Right lobe of liver (tissue), 6 donors: ENCODE results near the gene TRAPPC3. TPM values are rescaled to one million over a fixed set of nuclear protein-coding genes. Genes with fewer than 3 reads are reported as not detected.
A peak's percentile ranks its signal among the peaks of the same experiment; 100 is the strongest.

Source experiments
- ATAC-seq, 4 donors: fragments of 200-7000 bp; cut with Tn5 transposase; one replicate each; pipeline ENCODE4 v1.9.1; 2020; ENCODE audit warnings: mild to moderate bottlenecking in 4 of 4, moderate library complexity in 4 of 4
- DNase-seq, 3 donors: peaks; one replicate each; pipeline ENCODE4 v3.0.0-alpha.2; 2020
- H3K27ac ChIP-seq, 3 donors: fragments of 200-600 bp; one replicate each; pipeline ENCODE4 v1.8.0; 2022
- H3K27me3 ChIP-seq, 2 donors: fragments of 200-600 bp; one replicate each; pipeline ENCODE4 v1.8.0; 2022
- H3K36me3 ChIP-seq, 4 donors: fragments of 200-600 bp; sonication (generic) in 1 of 4; one replicate each; pipeline versions ENCODE4 v1.5.1 to v1.8.0; 2017 to 2022; ENCODE audit warnings: control low read depth in 1 of 4
- H3K4me1 ChIP-seq, 4 donors: fragments of 200-600 bp; sonication (generic) in 1 of 4; one replicate each; pipeline versions ENCODE4 v1.5.1 to v1.8.0; 2017 to 2022; ENCODE audit warnings: control low read depth in 1 of 4
- H3K4me3 ChIP-seq, 3 donors: fragments of 200-600 bp; one replicate each; pipeline ENCODE4 v1.8.0; 2022
- H3K9me3 ChIP-seq, 4 donors: fragments of 200-600 bp; sonication (generic) in 1 of 4; one replicate each; pipeline versions ENCODE4 v1.5.1 to v1.8.0; 2017 to 2022; ENCODE audit warnings: control low read depth in 1 of 4
- POLR2A ChIP-seq: fragments of 450-650 bp; IDR thresholded peaks from one replicate; pipeline ENCODE4 v1.6.1; 2017; ENCODE audit warnings: antibody characterized with exemption, mild to moderate bottlenecking
- WGBS: methylation state at CpG from one replicate; pipeline ENCODE4 v1.1.6; 2018; ENCODE audit warnings: low coverage, low lambda C conversion rate; ENCODE audit not compliant: insufficient coverage; ENCODE audit errors: missing lambda C conversion rate; 5-methylcytosine and 5-hydroxymethylcytosine counted together
- intact Hi-C, 2 donors: fragments of 100-400 bp; cut with DNase I; formaldehyde crosslinking; loops; one replicate each; pipeline versions ENCODE4 v1.11.2 to v1.14.1; 2022
- small RNA-seq, 2 experiments: library from RNA; depleted of rRNA; stranded (forward); fragments of <200 nt; gene quantifications; one replicate each; pipeline ENCODE3, GENCODE V24; 2016
- total RNA-seq, 6 experiments: library from RNA; depleted of rRNA in 2 of 6; stranded (reverse); fragments of >200 nt in 2 of 6; fragmentation: NEBNext Ultra II Directional in 3 of 6; extraction: Animal tissue kit (Norgen Biotek cat#: 25700) in 3 of 6; gene quantifications; one replicate each; pipeline versions ENCODE4 v1.1.0 to v1.2.4, GENCODE V29; 2016 to 2023
- TF ChIP-seq, protein P1 (sequence below), 4 donors: fragments of 200-600 bp in 3 of 4; fragments of 450-650 bp in 1 of 4; IDR thresholded peaks; one replicate each; pipeline versions ENCODE4 v1.5.1 to v1.8.0; 2016 to 2022; ENCODE audit warnings: antibody characterized with exemption in 4 of 4, mild to moderate bottlenecking in 2 of 4
- donor health status: DM: no; HTN: yes; CAD: no.
- donor health status: DM: no; HTN: no; CAD: no.
- donor health status: DM: no; HTN: no; CAD: no.
- donor health status: DM: no; HTN: yes; CAD: no.
- donor health status: DM: no; HTN: yes; CAD: no.

TRAPPC3 gene
- total RNA-seq, 6 experiments from 2014 or later = 26.0 to 52.4 (median 30.9) TPM

DNA sequence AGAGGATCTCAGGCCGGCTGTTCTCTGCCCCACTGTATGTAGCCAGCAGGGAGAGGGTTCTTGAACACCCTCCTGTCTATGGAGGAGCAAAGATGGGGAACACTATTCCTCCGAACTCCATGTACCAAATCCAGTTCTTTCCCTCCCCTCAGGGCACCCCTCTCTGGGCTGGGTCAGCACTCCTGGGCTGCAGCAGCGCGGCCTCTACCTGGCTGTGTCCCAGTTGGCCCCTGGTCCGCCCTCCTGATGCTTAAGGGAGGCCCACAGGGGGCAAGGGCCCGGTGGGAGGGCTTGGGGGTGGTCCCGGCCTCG is 61.1 kb downstream of the TRAPPC3 start:
- intact Hi-C loops = loop anchor here in 1 of 2 donors (5.0 kb wide), 1 partner anchor 206 kb away; the partner anchor contains the start of gene AGO1
- peaks cover 0 to 22% (median 3%) of the 10 kb centered on the region in 4 donors for H3K36me3 ChIP-seq
- H3K4me1 ChIP-seq = peaks cover 0 to 13% (median 0%) of the 10 kb centered on the region in 4 donors
- DNase-seq (no peak), ATAC-seq (peak in 2 of 4 donors; percentile 3)
- H3K9me3 ChIP-seq = no peaks in the 10 kb centered on the region
- H3K4me3 ChIP-seq = peak overlapping the region; percentile 84 to 94 (median 87)
- no peaks in the 10 kb centered on the region for H3K27me3 ChIP-seq
- no CpG with 5 or more reads among the region's 8 CpGs for WGBS
- peak overlapping the region; percentile 69 to 81 (median 79) for H3K27ac ChIP-seq
- no peak for TF ChIP-seq POLR2A
- TF ChIP-seq, protein P1, sequence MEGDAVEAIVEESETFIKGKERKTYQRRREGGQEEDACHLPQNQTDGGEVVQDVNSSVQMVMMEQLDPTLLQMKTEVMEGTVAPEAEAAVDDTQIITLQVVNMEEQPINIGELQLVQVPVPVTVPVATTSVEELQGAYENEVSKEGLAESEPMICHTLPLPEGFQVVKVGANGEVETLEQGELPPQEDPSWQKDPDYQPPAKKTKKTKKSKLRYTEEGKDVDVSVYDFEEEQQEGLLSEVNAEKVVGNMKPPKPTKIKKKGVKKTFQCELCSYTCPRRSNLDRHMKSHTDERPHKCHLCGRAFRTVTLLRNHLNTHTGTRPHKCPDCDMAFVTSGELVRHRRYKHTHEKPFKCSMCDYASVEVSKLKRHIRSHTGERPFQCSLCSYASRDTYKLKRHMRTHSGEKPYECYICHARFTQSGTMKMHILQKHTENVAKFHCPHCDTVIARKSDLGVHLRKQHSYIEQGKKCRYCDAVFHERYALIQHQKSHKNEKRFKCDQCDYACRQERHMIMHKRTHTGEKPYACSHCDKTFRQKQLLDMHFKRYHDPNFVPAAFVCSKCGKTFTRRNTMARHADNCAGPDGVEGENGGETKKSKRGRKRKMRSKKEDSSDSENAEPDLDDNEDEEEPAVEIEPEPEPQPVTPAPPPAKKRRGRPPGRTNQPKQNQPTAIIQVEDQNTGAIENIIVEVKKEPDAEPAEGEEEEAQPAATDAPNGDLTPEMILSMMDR (IDR thresholded peaks at IDR 0.05) = no peak

DNA sequence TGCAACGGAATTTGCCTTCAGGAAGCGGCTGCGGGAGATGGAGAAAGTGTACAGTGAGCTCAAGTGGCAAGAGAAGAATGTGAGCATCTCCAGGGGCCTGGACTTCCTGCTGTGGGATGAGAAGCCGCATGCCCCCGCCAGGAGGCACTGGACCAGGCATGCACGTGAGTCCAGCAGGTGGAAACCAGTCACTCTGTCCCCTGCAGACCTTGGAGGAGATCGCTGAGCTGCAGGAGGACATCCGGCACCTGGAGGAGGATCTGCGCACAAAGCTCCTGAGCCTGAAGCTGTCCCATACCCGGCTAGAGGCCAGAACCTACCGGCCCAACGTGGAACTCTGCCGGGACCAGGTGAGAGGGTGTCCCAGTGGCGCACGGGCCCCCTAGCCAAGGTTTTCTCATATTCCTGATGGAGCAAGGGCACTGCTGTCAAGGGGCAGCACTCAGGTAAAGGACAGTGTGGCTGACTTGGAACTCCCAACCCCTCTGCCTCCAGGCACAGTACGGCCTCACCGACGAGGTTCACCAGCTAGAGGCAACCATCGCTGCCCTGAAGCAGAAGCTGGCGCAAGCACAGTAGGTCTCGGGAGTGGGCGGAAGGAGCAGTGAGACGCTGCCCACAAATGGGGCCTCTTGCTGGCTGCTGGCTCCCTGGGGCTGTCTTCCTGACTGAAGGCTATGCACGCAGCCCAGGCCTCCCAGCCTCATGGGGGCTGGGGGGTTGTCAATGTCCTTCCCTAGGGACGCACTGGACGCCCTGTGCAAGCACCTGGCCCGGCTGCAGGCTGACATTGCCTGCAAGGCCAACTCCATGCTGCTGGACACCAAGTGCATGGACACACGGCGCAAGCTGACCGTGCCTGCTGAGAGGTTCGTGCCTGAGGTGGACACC is 61.8 kb downstream of the TRAPPC3 start:
- no peak overlapping the region for H3K27ac ChIP-seq
- ATAC-seq = no peak
- intact Hi-C loops = loop anchor here in 1 of 2 donors (5.0 kb wide), 1 partner anchor 205 kb away; the partner anchor contains the start of gene AGO1
- WGBS = 85% methylated on average over 4 of the region's 31 CpGs
- peaks cover 0 to 14% (median 0%) of the 10 kb centered on the region in 4 donors for H3K36me3 ChIP-seq
- peaks cover 0 to 13% (median 0%) of the 10 kb centered on the region in 4 donors for H3K4me1 ChIP-seq
- H3K9me3 ChIP-seq = no peaks in the 10 kb centered on the region
- no peaks in the 10 kb centered on the region for H3K27me3 ChIP-seq
- H3K4me3 ChIP-seq = no peak overlapping the region
- DNase-seq = peak in 2 of 3 donors; percentile 26 to 46
- TF ChIP-seq, protein P1 (IDR thresholded peaks at IDR 0.05) = no peak
- no peak for TF ChIP-seq POLR2A

Small RNA genes lying within 50 kb of the gene (small RNA-seq; reads per million reads assigned to genes)
- 0 reads per million in 2 experiments for gene RN7SL131P

Other genes starting within 250 kb of the TRAPPC3 start
- gene AGO3, start 218.4 kb downstream of the TRAPPC3 start, total RNA-seq = 10 to 100 TPM in 5 of 6 experiments, 1 to 10 TPM in 1; 7.0 to 16.2 (median 13.1) TPM
- not detected for gene TEKT2, start 65.4 kb downstream of the TRAPPC3 start, total RNA-seq
- 10 to 100 TPM in 3 of 6 experiments, 1 to 10 TPM in 3; 9.1 to 30.7 (median 14.9) TPM for gene ADPRS, start 60.6 kb downstream of the TRAPPC3 start, total RNA-seq
- under 1 TPM; 0.18 to 0.74 (median 0.52) TPM for gene COL8A2, start 24.3 kb downstream of the TRAPPC3 start, total RNA-seq
- 10 to 100 TPM; 10.2 to 28.2 (median 15.8) TPM for gene MAP7D1, start 6.7 kb upstream of the TRAPPC3 start, total RNA-seq
- 10 to 100 TPM; 33.7 to 53.6 (median 40.7) TPM for gene THRAP3, start 75.0 kb upstream of the TRAPPC3 start, total RNA-seq
- gene SH3D21, start 156.9 kb upstream of the TRAPPC3 start, total RNA-seq = 1 to 10 TPM in 4 of 6 experiments, under 1 TPM in 2; 0.50 to 5.1 (median 1.2) TPM
- gene EVA1B, start 174.2 kb upstream of the TRAPPC3 start, total RNA-seq = 10 to 100 TPM in 2 of 6 experiments, 1 to 10 TPM in 4; 3.2 to 20.6 (median 5.1) TPM
- 10 to 100 TPM; 22.7 to 45.5 (median 29.0) TPM for gene STK40, start 236.4 kb upstream of the TRAPPC3 start, total RNA-seq
- gene LSM10, start 248.4 kb upstream of the TRAPPC3 start, total RNA-seq = 10 to 100 TPM; 15.2 to 42.0 (median 22.3) TPM